Stimulated activated naive CD4-positive, alpha-beta T cell treated with Interleukin-2 at 50 U/mL for 16 hours (primary cell): ENCODE results near the gene CHN2.
"Not testable (repeated sequence)": the region's sequence is repeated elsewhere in the genome, so short reads cannot be mapped to it uniquely, and the experiment has no call there.

Experiments
- DNase-seq: peaks from one replicate; lab custom pipeline; 2025; lab: John Stamatoyannopoulos, UW

CHN2 gene

DNA sequence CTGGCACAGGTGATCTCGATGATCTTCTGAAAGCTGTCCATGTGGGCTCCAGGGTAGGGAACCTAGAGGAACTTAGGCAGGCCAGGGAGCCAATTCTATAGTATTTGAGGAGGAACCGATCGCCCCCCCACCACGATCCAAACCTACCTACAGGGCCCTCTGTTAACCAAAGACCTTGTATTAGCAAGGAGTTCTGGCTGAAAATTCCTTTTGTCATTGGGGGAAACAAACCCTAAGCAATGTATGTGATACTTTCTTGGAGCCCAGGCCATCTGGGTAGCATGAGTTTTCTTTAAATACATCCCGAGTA, 62.1 kb downstream of the CHN2 start:
- no peak for DNase-seq

DNA sequence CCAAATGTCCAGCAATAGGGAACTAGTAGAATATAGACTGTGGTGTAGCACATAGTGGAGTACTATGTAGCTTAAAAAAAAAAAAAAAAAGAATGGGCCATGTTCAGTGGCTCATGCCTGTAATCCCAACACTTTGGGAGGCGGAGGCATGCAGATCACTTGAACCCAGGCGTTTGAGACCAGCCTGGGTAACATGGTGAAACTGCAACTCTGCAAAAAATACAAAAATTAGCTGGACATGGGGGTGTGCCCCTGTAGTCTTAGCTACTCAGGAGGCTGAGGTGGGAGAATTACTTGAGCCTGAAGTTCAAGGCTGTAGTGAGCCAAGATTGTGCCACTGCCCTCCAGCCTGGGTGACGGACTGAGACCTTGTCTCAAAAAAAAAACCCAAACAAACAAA, 64.4 kb downstream of the CHN2 start:
- DNase-seq, result no peak

DNA sequence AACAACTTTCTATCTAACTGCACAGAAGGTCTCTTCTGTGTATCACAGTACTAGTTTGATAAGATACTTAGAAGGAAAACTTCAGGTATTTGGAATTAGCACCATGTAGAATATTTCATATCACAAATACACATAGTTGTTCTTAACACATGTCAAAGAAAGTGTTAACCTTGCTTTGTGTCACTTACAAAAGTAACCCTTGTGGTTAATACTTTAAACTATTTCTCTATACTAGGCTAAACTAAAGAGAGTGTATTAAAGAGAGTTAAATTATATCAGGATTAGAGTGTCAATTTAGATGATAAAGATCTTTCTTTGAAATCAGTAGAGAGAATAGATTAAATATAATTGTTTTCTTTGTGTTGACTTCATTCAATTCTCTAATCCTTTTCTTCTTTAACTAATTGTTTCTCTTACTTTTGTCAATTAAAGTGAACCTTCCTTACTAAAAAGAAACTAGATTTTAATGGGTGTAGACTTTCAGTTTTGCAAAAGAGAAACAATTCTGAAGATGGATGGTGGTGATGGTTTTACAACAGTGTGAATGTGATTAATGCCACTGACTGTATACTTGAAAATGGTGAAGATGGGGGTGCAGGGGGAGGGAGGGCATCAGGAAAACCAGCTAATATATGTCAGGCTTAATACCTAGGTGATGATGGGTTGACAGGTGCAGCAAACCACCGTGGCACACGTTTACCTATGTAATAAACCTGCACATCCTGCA, 67.8 kb downstream of the CHN2 start:
- DNase-seq, result no peak

DNA sequence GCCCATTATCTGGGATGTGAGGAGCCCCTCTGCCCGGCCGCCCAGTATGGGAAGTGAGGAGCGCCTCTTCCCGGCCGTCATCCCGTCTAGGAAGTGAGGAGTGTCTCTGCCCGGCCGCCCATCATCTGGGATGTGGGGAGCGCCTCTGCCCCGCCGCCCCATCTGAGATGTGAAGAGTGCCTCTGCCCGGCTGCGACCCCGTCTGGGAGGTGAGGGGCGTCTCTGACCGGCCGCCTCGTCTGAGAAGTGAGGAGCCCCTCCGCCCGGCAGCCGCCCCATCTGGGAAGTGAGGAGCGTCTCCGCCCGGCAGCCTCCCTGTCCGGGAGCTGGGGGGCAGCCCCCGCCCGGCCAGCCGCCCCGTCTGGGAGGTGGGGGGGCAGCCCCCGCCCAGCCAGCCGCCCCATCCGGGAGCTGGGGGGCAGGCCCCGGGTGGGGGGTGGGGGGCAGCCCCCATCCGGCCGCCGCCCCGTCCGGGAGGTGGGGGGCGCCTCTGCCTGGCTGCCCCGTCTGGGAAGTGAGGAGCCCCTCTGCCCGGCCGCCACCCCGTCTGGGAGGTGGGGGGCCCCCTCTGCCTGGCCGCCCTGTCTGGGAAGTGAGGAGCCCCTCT, 69.1 kb downstream of the CHN2 start:
- not testable (repeated sequence) for DNase-seq

DNA sequence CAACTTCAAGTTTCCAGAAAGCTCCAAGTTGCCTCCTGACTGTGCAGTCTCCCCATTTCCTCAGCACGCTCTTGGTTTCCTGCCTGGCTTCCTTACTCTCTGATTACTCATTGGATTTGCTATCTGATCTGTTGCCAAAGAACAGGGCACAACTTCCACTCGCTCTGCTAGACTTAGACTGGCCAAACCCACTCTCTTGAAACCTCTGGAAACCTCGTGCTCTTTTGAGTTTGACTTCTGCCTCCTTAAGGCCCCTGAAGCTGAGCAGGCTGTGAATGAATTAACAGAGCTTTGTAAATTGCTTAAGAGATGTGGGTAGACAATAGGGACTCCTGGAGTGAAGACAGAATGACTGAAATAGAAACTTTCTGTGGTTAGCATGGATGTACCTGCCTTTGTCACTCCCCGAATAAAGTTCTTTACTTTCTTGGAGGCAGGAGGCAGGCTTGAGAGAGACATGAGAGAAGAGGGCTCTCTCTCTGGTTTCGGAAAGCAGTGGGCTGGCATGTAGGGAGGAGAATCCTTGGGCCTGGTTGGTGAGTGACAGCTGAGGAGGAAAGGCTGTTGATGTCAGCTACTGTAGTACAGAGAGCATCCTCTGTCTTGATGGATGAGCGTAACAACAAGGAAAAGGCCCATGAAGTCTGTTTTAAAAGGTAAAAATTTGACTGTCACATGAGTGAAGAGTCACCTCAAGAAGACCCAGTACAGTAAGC, 70.8 kb downstream of the CHN2 start:
- no peak for DNase-seq

DNA sequence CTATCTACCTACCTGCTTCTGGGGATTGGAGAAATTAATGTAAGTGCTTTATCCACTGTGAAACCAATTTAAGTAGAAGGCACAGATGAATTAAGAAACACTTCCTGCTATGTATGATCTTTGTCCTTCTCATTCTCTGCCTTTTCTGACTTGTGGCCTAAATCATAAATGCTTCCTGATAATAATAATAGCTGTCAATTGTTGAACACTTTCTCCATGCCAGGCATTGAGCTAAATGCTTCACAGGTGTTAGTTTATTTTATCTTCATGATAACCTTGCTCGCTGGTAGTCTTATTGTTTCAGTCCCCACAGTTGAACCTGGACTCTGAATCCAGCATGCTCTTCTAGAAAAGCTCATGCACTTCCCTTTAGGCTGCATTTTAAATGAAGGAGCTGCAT, 75.4 kb downstream of the CHN2 start:
- no peak for DNase-seq

DNA sequence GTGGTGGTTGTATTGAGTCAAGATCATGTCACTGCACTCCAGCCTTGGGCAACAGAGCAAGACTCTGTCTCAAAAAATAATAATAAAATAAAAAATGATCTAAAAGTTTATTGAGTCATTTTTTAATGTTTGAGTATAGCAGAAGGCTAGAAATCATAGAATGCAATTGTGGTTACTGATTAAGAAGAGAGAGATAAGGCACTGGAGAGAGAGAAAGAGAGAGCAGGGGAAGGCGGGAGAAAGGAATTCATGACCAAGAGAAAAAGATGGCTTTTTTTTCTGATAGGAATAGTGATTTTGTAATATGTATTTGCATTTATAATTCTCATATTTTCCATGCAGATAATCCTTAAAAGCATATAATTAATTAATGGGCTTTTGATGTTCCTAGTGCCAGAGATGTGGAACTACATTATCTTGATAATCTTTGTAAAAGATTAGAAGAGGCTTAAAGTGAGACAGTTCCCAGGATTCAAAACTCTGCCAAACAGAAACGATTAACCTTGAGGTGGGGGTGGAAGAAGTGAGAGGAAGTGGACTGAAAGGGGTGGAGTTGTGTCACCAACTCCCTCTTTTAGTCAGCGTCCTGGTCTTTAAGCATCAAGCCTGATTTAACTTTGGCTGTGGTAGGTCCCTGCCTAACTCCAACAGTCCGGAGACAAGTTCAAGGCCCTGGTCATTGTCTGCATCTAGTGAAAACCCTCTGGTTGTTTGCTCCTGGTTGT, 76.2 kb downstream of the CHN2 start:
- DNase-seq, result no peak

DNA sequence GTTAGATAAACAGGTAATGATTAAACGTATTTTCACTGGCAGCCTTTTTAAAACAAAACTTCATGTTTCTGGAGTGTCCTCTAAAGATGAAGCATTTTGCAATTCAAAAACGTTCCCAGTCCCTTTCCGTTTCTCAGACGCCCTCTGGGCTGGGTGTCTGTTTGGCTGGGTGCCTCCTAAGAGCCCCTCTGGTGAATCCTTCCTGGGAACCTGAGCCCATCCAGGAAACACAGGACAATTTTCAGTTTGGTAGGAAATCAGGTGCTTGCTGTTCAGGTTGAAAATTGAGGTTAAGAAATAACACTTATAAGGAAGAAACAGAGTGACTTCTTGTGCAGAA, 76.7 kb downstream of the CHN2 start:
- no peak for DNase-seq

DNA sequence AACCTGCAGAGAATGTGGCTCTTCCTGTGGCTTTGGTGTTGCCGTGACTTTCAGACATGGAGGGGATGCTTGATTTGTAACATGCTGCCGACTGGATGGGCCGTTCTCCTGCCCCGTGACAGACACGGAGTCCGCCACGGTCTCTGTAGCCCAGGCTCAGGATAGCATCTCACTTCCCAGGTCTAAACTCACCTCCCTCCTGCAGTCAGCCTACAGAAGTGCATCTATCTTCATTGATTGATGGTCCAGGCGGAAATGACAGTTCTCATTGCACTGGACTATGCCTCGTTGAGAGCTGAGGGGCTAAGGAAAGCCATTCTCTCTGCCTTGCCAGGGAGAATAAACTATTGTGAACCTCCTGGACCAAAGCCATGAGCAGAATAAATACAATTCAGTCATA, 77.5 kb downstream of the CHN2 start:
- DNase-seq, result no peak

DNA sequence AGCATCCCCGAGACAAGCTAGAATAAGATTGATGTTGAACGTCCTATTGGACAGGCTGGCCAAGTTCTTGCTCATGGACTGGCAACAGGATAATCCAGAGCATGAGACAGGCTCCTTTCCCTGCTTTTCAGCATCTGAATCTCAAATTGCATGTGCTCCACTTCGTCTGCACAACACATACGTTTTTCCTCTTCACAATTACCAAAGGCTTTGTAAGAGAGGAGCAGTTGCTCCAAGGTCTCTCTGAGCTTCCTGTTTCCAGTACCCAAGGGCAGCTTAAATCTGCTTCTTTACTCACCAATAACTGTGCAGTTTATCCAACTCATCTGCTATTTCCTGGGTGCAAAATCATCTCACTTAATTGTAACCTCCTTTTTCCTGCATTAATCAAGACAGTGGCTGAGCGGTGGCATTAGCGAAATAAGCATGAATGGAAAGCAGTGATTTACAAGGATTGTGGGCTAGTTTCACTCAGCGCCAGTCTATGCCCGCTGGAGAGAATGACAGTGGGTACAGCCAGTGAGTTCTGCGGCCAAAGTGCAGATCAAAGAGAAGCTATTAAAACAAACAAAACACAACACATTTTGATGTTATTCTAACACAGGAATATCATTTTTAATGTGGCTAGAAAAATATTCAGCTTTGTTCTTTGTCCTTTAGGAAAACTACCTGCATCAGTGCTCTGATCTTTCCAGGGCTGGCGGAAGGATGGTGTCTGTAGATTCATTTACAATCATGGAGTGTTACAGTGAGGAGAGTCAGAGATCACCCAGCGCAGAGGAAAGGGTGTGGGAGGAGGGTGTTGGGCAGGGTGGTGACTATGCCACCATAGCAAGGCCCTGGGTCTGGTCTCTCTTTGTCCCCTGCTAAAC, 79.8 kb downstream of the CHN2 start:
- DNase-seq, result no peak

DNA sequence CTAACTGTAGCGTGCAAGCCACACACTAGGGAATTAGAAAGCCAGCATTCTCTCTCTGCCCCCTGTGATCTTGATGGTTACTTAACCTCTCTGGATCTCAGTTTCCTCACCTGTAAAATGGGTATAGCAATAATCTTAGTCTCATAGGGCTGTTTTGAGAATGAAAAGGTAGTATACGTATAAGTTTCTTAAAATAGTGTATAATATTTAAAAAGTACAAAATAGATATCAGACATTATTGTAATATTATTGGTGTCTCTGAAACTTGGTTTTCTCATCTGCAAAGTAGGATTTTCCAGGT, 80.4 kb downstream of the CHN2 start:
- DNase-seq, result no peak

DNA sequence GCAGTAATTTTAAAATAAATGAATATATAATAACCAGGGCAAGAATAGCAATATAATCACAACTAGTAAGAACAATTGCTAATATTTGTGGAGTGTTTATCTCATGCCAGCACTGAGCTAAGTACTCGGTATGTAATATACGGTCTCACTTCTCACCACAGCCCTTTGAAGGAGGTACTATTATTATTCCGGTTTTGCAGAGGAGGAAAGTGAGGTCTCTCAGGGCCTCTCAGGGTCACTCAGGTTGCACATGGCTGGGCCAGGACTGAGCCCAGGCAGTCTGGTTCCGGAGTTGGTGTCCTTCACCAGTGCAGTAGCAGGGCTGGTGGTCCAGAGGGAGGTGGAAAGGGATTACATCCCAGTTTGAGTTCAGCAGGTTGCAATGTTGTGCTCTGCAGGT, 80.9 kb downstream of the CHN2 start:
- DNase-seq, result no peak

DNA sequence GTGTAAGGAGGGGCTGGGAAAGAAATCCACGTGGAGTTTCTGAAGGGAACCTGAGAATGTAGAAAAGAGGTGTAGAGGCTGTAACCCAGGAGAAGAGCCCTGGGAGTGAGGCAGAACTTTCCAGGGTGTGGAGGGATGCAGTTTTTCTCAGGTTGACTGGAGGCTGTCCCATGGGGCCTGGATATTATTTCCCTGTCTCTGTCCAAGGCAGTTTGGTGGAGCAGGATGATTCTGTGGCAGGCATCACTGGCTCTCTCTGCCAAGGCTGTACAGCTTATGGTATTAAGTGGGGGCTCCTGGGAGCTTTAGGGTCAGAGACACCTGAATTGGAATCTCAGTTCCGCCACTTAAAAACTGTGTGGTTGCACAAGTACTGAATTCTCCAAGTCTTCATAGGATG, 81.6 kb downstream of the CHN2 start:
- no peak for DNase-seq

DNA sequence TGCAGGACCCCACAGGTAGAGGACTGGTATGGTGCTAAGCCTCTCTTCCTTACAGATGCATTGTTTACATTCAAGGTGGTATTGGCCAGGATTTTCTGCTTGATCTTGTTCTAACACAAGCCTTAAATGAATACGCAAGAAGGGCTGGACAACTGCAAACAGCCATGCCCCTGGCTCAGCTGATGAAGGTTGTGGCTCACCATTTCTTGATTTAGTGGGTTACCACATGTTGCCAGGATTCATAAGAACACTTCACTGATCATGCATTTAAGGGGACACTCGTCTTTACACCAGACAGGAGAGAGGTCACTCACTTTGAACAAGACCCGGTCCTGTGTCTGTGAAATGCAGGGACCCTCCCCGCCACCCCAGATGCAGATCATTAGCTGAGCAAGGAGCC, 82.2 kb downstream of the CHN2 start:
- no peak for DNase-seq

DNA sequence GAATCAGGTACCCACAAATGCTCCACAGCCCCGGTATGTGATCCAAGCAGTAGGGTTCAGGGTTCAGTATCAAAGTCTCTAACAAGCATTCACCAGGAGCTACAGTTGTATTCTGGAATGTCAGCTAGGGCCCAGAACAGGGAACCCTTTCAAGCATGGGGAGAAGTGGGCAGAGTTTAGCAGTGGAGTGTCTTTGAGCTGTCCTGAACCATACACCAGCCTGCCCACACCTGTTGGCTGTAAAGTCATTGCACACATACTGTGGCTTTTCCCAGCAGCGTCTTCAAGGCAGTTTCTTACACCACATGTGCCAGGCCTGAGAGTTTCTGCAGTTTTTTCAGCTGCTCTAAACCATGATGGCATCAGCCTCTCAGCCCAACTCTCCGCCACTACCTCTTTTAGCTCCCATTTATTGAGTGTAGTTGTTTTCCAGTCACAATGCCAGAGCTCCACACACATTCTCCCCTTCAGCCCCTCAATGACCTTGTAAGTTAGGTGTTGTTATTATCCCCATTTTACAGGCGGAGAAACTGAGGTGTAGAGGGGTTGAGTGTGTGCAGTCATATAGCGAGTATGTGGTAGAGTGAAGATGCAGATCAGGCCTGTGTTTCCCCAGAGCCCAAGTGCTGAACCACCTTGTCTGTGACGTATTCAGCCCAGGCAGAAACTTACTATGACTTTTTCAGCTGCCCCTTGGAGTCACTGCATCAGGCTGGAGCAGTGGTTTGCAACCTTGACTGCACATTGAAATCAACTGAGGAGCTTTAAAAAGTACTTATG, 83.1 kb downstream of the CHN2 start:
- no peak for DNase-seq

DNA sequence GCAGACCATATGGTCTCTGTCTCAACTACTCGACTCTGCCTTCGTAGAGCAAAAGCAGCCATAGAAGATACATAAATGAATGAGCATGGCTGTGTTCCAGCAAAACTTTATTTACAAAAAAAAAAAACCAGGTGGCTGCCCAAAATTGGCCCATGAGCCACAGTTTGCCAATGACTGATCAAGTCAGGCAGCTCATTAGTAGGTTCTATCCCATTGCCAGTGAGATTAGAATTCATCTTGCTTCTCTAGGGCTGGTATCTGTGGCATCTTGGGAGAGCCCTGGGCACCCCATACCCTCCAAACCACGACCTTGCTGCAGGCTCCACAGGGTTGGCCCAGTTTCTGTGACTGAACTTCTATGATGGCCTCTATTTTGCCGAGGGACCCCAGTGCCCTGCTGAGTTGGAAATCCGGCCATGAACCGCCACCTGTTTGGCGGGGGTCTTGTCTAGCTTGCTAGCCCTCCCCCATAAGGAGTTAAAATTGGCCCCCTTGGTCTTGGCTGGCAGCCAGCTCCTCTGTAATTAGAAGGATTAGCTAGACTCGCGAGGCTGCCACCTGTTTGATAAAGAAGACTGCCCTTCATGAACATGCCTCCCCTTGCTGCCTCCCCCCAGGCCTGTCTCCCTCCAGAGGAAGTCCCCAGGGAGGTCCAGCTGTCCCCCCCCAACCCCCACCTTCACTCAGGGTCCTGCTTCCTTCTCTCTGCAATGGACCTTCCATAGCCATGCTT, 83.9 kb downstream of the CHN2 start:
- DNase-seq, result no peak

DNA sequence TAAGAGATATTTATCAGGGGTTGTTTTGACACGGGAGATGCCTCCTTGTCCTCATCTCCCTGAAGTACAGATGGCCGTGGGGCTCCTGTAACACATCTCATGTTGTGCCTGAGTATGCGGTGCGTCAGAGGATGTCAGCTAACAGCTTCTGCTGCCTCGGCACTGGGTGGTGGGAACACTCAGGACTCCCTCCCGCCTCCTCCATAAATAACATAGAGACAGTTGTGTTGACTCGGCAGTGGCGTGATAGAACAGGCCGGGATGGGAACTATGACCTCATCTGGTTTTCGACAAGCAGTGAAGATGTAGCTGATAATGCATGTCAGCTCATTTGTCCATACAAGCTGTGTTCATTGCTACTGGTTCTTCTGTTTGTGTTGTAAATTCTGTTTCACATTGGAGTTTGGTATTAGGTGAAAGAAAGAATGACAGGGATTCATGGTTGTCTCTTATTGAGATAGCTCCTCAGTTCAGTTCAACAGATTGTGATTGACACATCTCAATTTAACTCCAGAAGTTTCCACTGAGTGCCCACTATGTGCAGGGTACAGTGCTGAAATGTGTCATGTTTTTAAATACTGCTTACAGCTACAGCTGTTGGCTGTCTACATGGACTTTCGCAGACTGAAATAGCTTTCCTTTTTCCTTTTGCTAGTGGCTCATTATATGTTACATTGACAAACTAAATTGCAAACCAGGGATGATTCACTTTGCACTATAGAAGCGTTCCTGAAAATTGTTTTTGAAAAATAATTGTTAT, 87.4 kb downstream of the CHN2 start:
- DNase-seq, result no peak

DNA sequence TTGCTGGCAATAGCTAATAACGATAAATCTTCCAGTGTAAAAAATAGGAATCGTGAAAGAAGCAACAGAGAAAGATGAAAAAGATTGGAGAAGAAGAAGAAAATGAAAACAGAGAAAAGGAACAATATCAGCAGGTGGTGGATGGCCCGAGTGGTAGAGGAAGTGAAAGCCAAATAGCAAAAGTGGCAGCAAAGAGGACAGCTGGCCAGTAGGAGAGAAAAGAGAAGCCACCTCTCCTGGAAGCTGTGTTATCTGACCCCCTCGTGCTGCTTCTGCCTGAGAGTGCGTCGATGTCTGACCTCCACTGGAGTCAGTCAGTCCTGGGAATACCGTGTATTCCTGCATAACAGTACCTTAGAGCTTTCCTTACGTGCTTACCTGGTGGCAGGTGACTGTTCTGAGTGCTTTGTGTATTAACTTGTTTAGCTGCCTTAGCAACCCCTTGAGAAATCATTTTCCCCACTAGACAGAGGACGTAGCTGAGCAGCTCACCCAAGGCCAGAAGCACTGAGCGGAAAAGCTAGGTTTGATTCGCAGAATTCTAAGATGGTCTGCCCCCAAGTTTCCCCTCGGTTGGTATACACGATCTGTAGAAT, 88.3 kb downstream of the CHN2 start:
- no peak for DNase-seq

DNA sequence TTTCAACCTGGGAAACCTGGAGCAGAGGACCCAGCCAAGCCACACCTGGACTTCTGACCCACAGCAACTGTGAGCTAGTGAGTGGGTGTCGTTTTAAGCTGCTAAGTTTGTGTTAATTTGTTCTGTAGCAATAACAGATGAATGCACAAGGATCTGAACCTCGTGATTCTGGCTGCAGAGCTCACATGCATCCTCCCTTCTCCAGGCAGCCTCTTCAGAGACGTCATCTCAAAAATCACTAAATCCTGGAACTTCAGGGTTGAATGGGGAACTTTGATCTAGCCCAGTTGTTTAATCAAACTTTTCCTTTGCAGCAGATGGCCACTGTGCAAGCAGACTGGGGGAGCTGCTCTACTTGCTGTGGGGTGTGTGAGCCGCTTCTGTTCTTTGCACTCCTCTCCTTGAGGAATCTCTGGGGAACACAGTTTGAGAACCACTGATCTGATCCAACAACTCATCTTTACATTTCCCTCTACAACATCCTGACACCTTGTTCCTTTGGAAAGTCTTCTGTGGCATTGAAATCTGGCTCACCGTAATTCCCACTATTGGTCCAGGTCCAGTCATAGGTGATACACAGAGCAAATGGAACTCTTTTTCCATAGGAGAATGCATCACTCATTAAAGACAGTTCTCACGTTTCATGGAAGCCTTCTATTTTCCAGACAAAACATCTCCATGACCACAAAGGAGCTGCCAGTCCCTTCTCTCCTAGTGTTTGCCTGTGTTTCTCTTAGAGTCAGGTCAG, 90.3 kb downstream of the CHN2 start:
- DNase-seq, result no peak
